Tibial nerve (tissue), 4 donors: Measurements from ENCODE around the gene DKC1.

Experiments
- EP300 ChIP-seq, 2 donors: sonication (generic); formaldehyde crosslinking; IDR thresholded peaks; one replicate each; pipeline ENCODE4 v1.6.1; 2017; ENCODE audit warnings: antibody characterized with exemption in 2 of 2, mild to moderate bottlenecking in 1 of 2
- POLR2A ChIP-seq, 2 donors: fragments of 450-650 bp; IDR thresholded peaks; one replicate each; pipeline ENCODE4 v1.6.1; 2017; ENCODE audit warnings: antibody characterized with exemption in 2 of 2, mild to moderate bottlenecking in 2 of 2, moderate library complexity in 2 of 2
- TF ChIP-seq, protein P1 (sequence below), 5 experiments: fragments of 200-600 bp in 3 of 5; fragments of 450-650 bp in 2 of 5; sonication (generic) in 3 of 5; IDR thresholded peaks; one replicate each; pipeline ENCODE4 v1.5.1; 2016 to 2019; ENCODE audit warnings: antibody characterized with exemption in 5 of 5, mild to moderate bottlenecking in 3 of 5, moderate library complexity in 2 of 5

DNA sequence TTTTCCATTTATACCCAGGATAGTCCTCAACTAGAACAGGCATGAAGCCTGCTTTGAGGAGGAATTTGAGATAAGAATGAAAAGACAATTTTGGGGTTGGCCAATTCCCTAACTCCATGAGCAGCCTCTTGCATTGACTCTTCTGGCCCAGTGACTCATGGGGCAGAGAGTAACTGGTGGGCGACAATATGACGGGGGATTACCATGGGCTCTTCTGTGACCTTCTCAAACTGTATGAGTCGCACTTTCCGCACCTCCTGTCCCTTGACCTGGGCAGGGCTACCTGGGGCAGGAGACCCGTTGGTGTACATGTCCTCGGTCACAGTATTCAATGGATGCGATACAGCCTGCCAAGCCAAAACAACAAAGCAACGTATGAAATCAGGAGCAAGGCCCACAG, 29.3 kb downstream of the DKC1 start:
- TF ChIP-seq EP300 (IDR thresholded peaks at IDR 0.05) (no peak), POLR2A (IDR thresholded peaks at IDR 0.05) (no peak)
- TF ChIP-seq, protein P1, sequence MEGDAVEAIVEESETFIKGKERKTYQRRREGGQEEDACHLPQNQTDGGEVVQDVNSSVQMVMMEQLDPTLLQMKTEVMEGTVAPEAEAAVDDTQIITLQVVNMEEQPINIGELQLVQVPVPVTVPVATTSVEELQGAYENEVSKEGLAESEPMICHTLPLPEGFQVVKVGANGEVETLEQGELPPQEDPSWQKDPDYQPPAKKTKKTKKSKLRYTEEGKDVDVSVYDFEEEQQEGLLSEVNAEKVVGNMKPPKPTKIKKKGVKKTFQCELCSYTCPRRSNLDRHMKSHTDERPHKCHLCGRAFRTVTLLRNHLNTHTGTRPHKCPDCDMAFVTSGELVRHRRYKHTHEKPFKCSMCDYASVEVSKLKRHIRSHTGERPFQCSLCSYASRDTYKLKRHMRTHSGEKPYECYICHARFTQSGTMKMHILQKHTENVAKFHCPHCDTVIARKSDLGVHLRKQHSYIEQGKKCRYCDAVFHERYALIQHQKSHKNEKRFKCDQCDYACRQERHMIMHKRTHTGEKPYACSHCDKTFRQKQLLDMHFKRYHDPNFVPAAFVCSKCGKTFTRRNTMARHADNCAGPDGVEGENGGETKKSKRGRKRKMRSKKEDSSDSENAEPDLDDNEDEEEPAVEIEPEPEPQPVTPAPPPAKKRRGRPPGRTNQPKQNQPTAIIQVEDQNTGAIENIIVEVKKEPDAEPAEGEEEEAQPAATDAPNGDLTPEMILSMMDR (IDR thresholded peaks at IDR 0.05) = no peak
